Measurements from ENCODE around the gene COL6A5.

DNA sequence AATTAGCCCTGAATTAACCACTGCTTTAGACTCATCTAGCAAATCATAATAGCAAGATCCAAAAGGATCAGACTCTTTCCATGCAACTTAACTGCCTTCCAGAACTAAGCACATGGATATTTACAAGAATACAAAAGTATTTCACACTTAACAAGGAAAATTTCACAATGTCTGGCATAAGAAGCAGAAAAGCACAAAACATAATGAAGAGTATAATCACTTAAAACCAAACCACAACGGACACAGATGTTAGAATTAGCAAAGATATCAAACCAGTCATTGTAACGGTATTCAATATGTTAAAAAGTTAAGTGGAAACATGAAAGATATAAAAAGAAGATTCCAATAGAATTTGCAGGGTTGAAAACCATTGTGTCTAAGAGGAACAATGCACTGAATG is 120.0 kb downstream of the COL6A5 start:
- TF ChIP-seq POLR2AphosphoS5 (IDR thresholded peaks at IDR 0.05), result no peak
- TF ChIP-seq POLR2A (IDR thresholded peaks at IDR 0.05), result no peak

Measured in suprapubic skin (tissue), 4 donors.